ENCODE data around the gene RB1.

DNA sequence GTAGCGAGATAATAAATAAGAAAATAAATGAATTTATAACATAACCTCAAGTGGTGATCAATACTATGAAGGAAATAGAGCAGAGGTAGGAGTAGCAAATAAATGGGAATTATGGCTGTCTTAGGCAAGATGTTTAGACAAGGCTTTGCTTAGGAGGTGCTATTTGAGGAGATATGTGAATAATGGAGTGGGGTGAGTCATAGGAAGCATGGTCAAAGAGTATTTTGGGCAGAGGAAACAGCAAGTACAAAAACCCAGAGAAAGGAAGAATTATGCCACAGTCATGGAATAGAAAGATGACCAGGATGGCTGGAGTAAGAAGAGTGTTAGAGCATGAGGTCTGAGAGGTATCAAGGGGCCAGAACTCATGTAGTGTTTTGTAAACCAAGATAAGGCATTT, 142.9 kb downstream of the RB1 start:
- TF ChIP-seq POLR2A (IDR thresholded peaks at IDR 0.05; ENCODE audit: low read depth, low read length) (no peak), POLR2AphosphoS5 (IDR thresholded peaks at IDR 0.05; ENCODE audit: low read depth, low read length) (no peak)

All from GM12892 (cell line).